NCI-H748 (cell line): Measurements from ENCODE around the gene MAD1L1.
A peak's percentile ranks its signal among the peaks of the same experiment; 100 is the strongest.
"Not testable (repeated sequence)": the region's sequence is repeated elsewhere in the genome, so short reads cannot be mapped to it uniquely, and the experiment has no call there.

ENCODE experiments used
- DNase-seq: peaks from one replicate; lab custom pipeline; 2025; ENCODE audit not compliant: unreplicated experiment; lab: John Stamatoyannopoulos, UW

Gene MAD1L1

DNA sequence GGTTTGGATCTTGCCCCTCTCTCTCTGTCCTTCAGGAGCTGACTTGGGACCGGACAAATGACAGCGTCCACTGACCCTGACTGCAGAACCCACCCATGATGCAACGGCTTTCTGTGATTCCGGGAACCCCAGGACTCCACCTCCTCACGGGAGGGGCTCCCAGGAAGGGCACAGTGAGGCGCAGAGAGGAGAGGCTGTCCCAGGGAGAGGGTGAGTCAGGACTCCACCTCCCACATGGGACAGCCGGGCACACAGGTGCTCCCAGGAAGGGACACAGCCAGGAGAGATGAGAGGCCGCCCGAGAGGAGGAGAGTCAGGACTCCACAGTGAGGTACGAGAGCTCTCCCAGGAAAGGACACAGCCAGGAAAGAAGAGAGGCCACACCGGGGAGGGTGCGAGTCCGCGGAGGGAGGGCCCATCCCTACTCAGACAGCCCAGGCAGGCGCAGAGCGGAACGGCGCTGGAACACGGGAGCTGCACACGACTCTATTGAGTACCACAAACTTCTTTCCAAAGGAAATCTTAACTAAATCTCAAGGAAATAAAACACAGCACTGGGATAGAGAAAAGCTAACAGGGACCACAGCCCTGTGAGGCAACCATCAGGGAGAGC lies 162.5 kb downstream of the MAD1L1 start:
- DNase-seq = no peak

GRCh38 chr7:2069472-2069860 lies 163.3 kb downstream of the MAD1L1 start:
- DNase-seq = peak; percentile 39

- no peak for DNase-seq
Measured at GRCh38 chr7:2068693-2069471, 163.9 kb downstream of the MAD1L1 start.

DNA sequence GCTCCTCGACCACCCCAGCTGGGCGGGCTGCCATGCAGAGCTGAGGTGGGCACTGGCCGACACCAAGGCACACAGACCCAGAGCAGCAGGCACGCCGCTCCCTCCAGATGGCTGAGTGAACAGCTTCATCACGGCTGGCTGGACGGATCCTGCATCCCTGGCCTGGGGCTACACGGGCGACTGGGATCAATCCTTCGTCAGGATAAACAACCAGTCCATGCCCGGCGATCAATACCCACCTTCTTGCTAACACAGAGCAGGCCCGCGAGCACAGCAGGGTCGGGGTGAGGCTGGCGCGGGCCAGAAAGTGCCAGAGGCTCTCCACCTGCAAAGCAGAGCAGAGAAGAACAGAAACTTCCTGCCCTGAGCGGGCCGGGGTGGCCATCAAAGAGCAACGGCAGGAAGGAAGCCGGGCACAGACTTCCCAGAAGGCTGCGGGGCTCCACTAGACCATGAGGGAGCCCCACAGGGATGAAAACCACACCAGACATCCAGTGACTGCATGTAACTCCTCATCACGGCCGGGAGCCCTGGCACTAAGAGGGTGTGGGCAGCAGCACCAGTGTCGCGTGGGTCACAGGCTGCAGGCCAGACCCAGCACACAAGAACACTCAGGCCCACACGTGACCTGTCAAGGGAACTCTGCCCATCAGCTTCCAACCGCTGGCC lies 166.4 kb downstream of the MAD1L1 start:
- no peak for DNase-seq

GRCh38 chr7:2065528-2065927 lies 167.2 kb downstream of the MAD1L1 start:
- DNase-seq = no peak

GRCh38 chr7:2063563-2064260 lies 169.0 kb downstream of the MAD1L1 start:
- DNase-seq = peak; percentile 90

DNA sequence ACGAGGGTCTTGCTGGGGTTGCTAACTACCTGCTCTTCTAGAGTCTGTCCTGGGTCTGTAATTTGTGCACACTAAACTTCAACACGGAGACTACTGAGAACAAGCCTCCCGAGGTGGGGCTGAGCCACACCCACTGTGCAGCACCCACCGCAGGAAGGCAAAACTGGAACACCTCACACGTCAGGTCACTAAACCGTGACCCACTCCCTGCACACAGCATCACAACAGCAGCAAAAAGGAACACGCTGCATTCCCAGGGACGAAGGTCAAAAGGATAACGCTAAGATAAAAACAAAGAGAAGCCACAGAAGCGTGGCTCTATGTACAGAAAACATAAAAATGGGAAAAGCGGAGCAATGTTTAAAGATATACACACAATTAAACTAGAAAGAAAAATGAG lies 170.1 kb downstream of the MAD1L1 start:
- no peak for DNase-seq

GRCh38 chr7:2060701-2061100 lies 172.0 kb downstream of the MAD1L1 start:
- DNase-seq = no peak

DNA sequence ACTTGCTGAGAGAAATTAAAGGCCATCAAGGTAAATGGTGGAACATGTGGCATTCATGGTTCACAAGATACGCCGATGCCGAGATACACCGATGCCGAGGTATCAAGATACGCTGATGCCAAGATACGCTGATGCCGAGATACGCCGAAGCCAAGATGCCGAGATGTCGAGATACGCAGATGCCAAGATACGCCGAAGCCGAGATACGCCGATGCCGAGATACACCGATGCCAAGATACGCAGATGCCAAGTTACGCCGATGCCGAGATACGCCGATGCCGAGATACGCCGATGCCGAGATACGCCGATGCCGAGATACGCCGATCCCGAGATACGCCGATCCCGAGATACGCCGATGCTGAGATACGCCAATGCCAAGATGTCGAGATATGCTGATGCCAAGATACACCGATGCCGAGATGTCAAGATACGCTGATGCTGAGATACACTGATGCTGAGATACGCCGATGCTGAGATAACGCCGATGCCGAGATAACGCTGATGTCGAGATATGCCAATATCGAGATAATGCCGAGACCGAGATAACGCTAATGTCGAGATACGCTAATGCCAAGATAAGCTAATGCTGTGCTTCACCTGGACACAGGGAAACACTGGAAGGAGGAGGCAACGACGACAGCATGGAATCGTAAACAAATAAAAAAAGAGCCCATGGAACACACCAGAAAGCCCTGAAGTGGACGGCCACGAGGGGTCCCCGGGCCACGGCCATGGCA lies 172.6 kb downstream of the MAD1L1 start:
- DNase-seq = no peak

DNA sequence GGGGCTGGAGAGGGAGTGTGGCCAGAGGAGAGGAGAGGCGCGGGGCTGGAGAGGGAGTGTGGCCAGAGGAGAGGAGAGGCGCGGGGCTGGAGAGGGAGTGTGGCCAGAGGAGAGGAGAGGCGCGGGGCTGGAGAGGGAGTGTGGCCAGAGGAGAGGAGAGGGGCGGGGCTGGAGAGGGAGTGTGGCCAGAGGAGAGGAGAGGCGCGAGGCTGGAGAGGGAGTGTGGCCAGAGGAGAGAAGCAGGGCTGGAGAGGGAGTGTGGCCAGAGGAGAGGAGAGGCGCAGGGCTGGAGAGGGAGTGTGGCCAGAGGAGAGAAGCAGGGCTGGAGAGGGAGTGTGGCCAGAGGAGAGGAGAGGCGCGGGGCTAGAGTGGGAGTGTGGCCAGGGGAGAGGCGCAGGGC lies 174.5 kb downstream of the MAD1L1 start:
- DNase-seq = not testable (repeated sequence)

- no peak for DNase-seq
Measured at GRCh38 chr7:2055956-2056355, 176.8 kb downstream of the MAD1L1 start.

DNA sequence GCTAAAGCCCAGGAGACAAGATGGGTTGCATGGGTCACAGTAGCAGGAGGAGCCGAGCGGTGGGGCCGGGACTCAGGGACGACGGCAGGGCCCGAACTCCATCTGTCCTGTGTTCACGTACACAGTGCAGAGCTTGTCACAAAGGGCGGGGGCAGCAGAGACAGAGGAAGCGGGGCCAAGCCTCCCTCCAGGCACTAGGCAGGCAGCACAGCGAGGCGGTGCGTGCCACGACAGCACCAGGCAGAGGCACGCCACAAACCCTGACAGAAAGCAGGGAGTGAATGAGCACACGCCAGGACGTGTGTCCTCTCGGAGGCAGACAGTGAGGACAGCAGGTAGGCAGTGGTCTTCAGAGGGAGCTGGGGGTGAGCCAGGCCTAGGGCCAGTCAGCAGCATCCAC lies 177.8 kb downstream of the MAD1L1 start:
- DNase-seq = no peak

DNA sequence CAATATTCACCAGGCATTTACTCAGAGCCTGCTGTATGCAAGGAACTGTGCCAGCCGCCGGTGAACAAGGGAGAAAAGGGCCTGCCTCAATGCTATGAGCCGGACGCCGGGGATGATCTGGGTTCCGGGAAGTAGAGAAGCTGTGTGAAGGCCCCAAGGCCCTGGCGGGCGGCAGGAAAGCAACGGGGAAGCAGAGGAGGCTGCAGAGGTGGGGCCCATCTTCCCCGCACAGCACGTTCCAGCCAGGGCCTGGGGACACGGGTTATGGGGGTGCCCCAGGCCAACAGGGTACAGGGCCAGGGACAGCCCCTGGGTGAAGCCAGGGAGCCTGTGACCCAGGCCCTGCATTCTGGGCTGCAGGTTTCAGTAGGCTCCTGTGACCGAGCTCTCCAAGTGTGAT lies 179.3 kb downstream of the MAD1L1 start:
- no peak for DNase-seq

DNA sequence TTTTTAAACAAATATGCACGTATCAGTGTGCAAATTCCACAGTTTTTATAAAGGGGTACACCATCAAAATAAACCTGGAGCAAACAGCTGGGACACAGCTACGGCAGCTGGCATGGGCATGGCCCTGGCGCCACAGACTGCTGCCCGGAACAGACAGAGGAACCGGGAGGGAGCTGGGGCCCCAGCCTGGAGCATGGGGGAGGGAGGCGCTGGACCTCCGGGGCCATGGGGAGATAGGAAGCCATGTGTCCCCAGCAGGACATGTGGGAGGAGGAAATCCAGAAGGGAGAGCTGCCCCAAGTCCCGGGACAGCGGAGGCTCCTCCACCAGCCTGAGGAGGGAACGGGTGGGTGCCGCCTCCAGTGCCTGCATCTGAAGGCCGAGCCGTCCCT lies 180.1 kb downstream of the MAD1L1 start:
- DNase-seq = no peak

GRCh38 chr7:2051707-2052656 lies 180.8 kb downstream of the MAD1L1 start:
- DNase-seq = no peak

DNA sequence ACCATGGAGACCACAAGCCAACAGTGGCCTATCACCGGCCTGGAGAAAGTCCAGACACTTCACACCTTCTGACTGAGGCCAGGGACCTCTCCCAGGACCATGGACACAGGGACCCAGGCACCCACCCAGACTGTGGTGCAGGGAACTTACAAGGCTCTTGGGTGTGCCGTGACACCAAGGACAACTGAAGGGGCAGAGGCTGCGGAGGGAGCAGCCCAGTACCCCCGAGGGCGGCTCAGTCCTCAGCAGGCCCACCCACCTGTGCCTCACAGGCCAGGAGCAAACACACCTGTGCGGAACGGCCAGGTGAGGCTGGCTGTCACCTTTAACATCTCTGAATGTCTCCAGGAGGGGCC lies 182.3 kb downstream of the MAD1L1 start:
- DNase-seq = no peak

DNA sequence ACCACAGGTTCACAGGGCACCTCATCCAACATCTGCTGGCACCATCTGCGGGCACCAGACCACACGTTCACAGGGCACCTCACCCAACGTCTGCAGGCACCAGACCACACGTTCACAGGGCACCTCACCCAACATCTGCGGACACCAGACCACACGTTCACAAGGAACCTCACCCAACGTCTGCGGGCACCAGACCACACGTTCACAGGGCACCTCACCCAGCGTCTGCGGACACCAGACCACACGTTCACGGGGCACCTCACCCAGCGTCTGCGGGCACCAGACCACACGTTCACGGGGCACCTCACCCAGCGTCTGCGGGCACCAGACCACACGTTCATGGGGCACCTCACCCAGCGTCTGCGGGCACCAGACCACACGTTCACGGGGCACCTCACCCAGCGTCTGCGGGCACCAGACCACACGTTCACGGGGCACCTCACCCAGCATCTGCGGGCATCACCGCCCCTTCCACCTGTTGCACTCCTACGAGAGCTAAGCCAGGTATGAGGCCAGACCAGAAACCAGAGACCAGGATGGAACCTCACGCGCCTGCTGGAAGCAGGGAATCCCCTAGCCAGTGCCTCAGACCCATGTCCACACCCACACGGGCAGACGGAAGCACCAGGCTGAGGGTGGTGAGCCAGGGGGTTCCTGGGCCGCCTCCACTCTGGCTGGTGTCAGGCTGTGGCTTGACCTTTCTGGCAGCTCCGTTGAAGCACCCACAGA lies 182.8 kb downstream of the MAD1L1 start:
- no peak for DNase-seq

GRCh38 chr7:2049111-2049781 lies 183.5 kb downstream of the MAD1L1 start:
- no peak for DNase-seq

DNA sequence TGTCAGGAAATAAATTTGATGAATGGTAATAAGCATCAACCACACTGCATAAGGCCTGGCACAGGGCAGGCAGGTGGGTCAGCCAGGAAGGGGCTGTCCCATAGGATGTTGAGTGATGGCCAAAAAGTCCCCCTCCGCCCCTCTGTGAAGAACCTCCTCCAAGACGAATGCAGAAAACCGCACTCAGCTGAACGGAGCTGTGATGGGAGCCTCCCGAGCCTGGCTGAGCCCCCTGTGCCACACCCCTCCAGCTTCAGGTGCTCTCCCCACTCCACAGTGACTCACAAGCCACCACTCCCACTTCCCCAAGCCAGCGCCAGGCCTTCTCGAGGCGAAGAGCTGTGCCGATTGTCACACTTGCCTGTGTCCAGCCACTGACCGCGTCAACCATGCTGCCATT lies 184.2 kb downstream of the MAD1L1 start:
- no peak for DNase-seq
